WI38 (cell line): ENCODE data around the gene CSE1L.
A peak's percentile ranks its signal among the peaks of the same experiment; 100 is the strongest.

Experiments used
- H3K4me3 ChIP-seq: 2 replicates; pipeline ENCODE4 v1.5.1; 2011; ENCODE audit warnings: low read depth, mild to moderate bottlenecking, control low read depth, low read length
- CTCF ChIP-seq: IDR thresholded peaks from 2 replicates; pipeline ENCODE4 v1.5.1; 2012; ENCODE audit warnings: low read depth, mild to moderate bottlenecking, control low read depth, low read length

The CSE1L gene

GRCh38 chr20:49037962-49038387 is 8.1 kb upstream of the CSE1L start:
- TF ChIP-seq CTCF = no peak
- H3K4me3 ChIP-seq = no peak overlapping the region

GRCh38 chr20:49039854-49040253 is 6.3 kb upstream of the CSE1L start:
- no peak for TF ChIP-seq CTCF
- H3K4me3 ChIP-seq = no peak overlapping the region

GRCh38 chr20:49043000-49043399 is 3.1 kb upstream of the CSE1L start:
- H3K4me3 ChIP-seq = no peak overlapping the region
- no peak for TF ChIP-seq CTCF

- H3K4me3 ChIP-seq = peak overlapping the region; percentile 91
Observed at GRCh38 chr20:49045440-49046086, 549 bp upstream of the CSE1L start.

GRCh38 chr20:49052334-49052733 is 6.2 kb downstream of the CSE1L start:
- no peak overlapping the region for H3K4me3 ChIP-seq
- no peak for TF ChIP-seq CTCF

More at GRCh38 chr20:49045440-49046086, 549 bp upstream of the CSE1L start:
- TF ChIP-seq CTCF = no peak

GRCh38 chr20:49054056-49054643 is 8.0 kb downstream of the CSE1L start:
- H3K4me3 ChIP-seq = no peak overlapping the region
- no peak for TF ChIP-seq CTCF

GRCh38 chr20:49063279-49063678 is 17.2 kb downstream of the CSE1L start:
- H3K4me3 ChIP-seq = no peak overlapping the region
- TF ChIP-seq CTCF = no peak
